K562 (cell line): ENCODE data around the gene PARP9.

ENCODE experiments used
- ARID4B ChIP-seq: sonication (generic); formaldehyde crosslinking; IDR thresholded peaks from 2 replicates; pipeline ENCODE4 v1.8.0; 2022; ENCODE audit warnings: mild to moderate bottlenecking, missing genetic modification reagents
- CSDE1 ChIP-seq, 2 experiments: fragments of 450-650 bp; IDR thresholded peaks; 2 replicates each; pipeline ENCODE4 v1.6.1; 2016; ENCODE audit warnings: mild to moderate bottlenecking in 1 of 2
- CTCF ChIP-seq, 3 experiments: IDR thresholded peaks in 2 of 3; conservative IDR thresholded peaks in 1 of 3; 2 replicates each; pipeline ENCODE4 v1.5.1; 2011 to 2012; ENCODE audit warnings: low read length in 3 of 3, mild to moderate bottlenecking in 3 of 3, control low read depth in 2 of 3, improper control_type of control experiment in 1 of 3, inconsistent platforms in 1 of 3, low read depth in 1 of 3, mixed read lengths in 1 of 3, moderate library complexity in 1 of 3; ENCODE audit not compliant: insufficient read depth in 2 of 3
- E2F6 ChIP-seq, 2 experiments: IDR thresholded peaks; 2 replicates each; pipeline ENCODE4 v1.6.1; 2011; ENCODE audit warnings: borderline replicate concordance in 1 of 2, control low read depth in 1 of 2, low read depth in 1 of 2, low read length in 1 of 2, mild to moderate bottlenecking in 1 of 2, mixed read lengths in 1 of 2, moderate library complexity in 1 of 2; ENCODE audit not compliant: insufficient read depth in 1 of 2, insufficient read length in 1 of 2, poor library complexity in 1 of 2, severe bottlenecking in 1 of 2; ENCODE audit errors: extremely low read depth in 1 of 2
- KDM1A ChIP-seq, 2 experiments: fragments of 450-650 bp; IDR thresholded peaks; 2 replicates each; pipeline ENCODE4 v1.6.1; 2016; ENCODE audit warnings: mild to moderate bottlenecking in 2 of 2
- NCOA1 ChIP-seq: fragments of 450-650 bp; IDR thresholded peaks from 2 replicates; pipeline ENCODE4 v1.6.1; 2016; ENCODE audit warnings: low read depth
- NR2F6 ChIP-seq: fragments of 450-650 bp; formaldehyde crosslinking; IDR thresholded peaks from 2 replicates; pipeline ENCODE4 v1.4.0; 2020; ENCODE audit warnings: mild to moderate bottlenecking
- POLR2A ChIP-seq: fragments of 450-650 bp; conservative IDR thresholded peaks from 2 replicates; pipeline ENCODE4 v1.6.1; 2016
- PREB ChIP-seq: sonication (generic); formaldehyde crosslinking; IDR thresholded peaks from 2 replicates; pipeline ENCODE4 v1.8.1; 2023; ENCODE audit warnings: mild to moderate bottlenecking, missing genetic modification reagents
- RCOR1 ChIP-seq, 2 experiments: IDR thresholded peaks; 2 replicates each; pipeline ENCODE4 v1.6.1; 2012; ENCODE audit warnings: low read depth in 2 of 2, low read length in 2 of 2, borderline replicate concordance in 1 of 2, improper control_type of control experiment in 1 of 2
- SMC3 ChIP-seq: conservative IDR thresholded peaks from 2 replicates; pipeline ENCODE4 v1.6.1; 2011; ENCODE audit warnings: low read depth, low read length, improper control_type of control experiment; ENCODE audit not compliant: insufficient read depth
- SPI1 ChIP-seq: IDR thresholded peaks from 2 replicates; pipeline ENCODE4 v1.6.1; 2011; ENCODE audit warnings: low read depth, low read length, control low read depth, borderline replicate concordance
- ZBTB1 ChIP-seq: sonication (generic); formaldehyde crosslinking; IDR thresholded peaks from 2 replicates; pipeline ENCODE4 v1.8.1; 2023; ENCODE audit warnings: missing genetic modification reagents, low read depth, mild to moderate bottlenecking, borderline replicate concordance
- ZZZ3 ChIP-seq: fragments of 450-650 bp; IDR thresholded peaks from 2 replicates; pipeline ENCODE4 v1.6.1; 2016; ENCODE audit warnings: antibody characterized with exemption, mild to moderate bottlenecking, moderate library complexity

GRCh38 chr3:122516846-122517360, 47.2 kb downstream of the PARP9 start:
- no peak for TF ChIP-seq NCOA1
- TF ChIP-seq KDM1A (IDR thresholded peaks at IDR 0.05) = no peak
- TF ChIP-seq ZBTB1 (CRISPR knock-in tag) = no peak
- TF ChIP-seq PREB = no peak
- TF ChIP-seq CSDE1 (IDR thresholded peaks at IDR 0.05) = no peak
- TF ChIP-seq NR2F6 (CRISPR knock-in tag) = no peak
- no peak for TF ChIP-seq ARID4B (CRISPR knock-in tag)
- no peak for TF ChIP-seq ZZZ3
- no peak for TF ChIP-seq RCOR1 (IDR thresholded peaks at IDR 0.05; ENCODE audit: borderline replicate concordance in 1 of 2, low read depth in 2 of 2, low read length in 2 of 2)
- TF ChIP-seq CTCF (IDR thresholded peaks at IDR 0.05 in 2 of 3, conservative IDR thresholded peaks at IDR 0.05 in 1 of 3; ENCODE audit: insufficient read depth in 2 of 3, low read depth in 1 of 3, low read length in 3 of 3) = peak in 2 of 3 experiments; percentile 10 to 30; a peak in 2 of 6 replicates
- no peak for TF ChIP-seq E2F6 (IDR thresholded peaks at IDR 0.05; ENCODE audit: borderline replicate concordance in 1 of 2, extremely low read depth in 1 of 2, insufficient read depth in 1 of 2, insufficient read length in 1 of 2, low read depth in 1 of 2, low read length in 1 of 2, poor library complexity in 1 of 2, severe bottlenecking in 1 of 2)
- no peak for TF ChIP-seq SPI1
- no peak for TF ChIP-seq SMC3
- TF ChIP-seq POLR2A = no peak
